Brain microvascular endothelial cell (primary cell): Measurements from ENCODE around the gene CFAP210.

Experiments used
- DNase-seq: peaks from one replicate; pipeline ENCODE4 v3.0.0-alpha.2; 2020
- H3K27ac ChIP-seq: fragments of 250-450 bp; sonication (Bioruptor Pico); 2 replicates; pipeline ENCODE4 v1.5.1; 2020; ENCODE audit warnings: mild to moderate bottlenecking, moderate library complexity
- H3K27me3 ChIP-seq: fragments of 250-450 bp; sonication (Bioruptor Pico); replicated peaks from 2 replicates; pipeline ENCODE4 v1.5.1; 2020; ENCODE audit warnings: mild to moderate bottlenecking
- H3K36me3 ChIP-seq: fragments of 250-450 bp; sonication (Bioruptor Pico); replicated peaks from 2 replicates; pipeline ENCODE4 v1.5.1; 2020; ENCODE audit warnings: mild to moderate bottlenecking
- H3K4me3 ChIP-seq: 2 replicates; pipeline ENCODE4 v1.5.1; 2011; ENCODE audit warnings: low read depth, mild to moderate bottlenecking, control low read depth, low read length, moderate library complexity
- CTCF ChIP-seq: IDR thresholded peaks from 2 replicates; pipeline ENCODE4 v1.5.1; 2011; ENCODE audit warnings: low read depth, mild to moderate bottlenecking, moderate library complexity, low read length, control low read depth, inconsistent platforms; ENCODE audit errors: missing control alignments
- in situ Hi-C: cut with HindIII; loops from 2 replicates; pipeline ENCODE4 v1.10.0; 2017; ENCODE audit warnings: low sequenced_read_pairs, low pct_ligation_motif_present

Gene CFAP210

GRCh38 chr2:169664978-169665930 lies 29.0 kb downstream of the CFAP210 start:
- Histone ChIP-seq H3K27ac (no peak overlapping the region), H3K4me3 (no peak overlapping the region), H3K36me3 (no peaks in the 10 kb centered on the region), H3K27me3 (no peaks in the 10 kb centered on the region)
- in situ Hi-C loops = no loop called here
- no peak for TF ChIP-seq CTCF
- peak; percentile 0 for DNase-seq

- in situ Hi-C loops = no loop called here
- peak; percentile 17 for DNase-seq
- no peak overlapping the region for H3K4me3 ChIP-seq
- H3K36me3 ChIP-seq = no peaks in the 10 kb centered on the region
- no peaks in the 10 kb centered on the region for H3K27me3 ChIP-seq
- H3K27ac ChIP-seq = no peak overlapping the region
- TF ChIP-seq CTCF = no peak
Measured at GRCh38 chr2:169664600-169664977, 29.6 kb downstream of the CFAP210 start.

GRCh38 chr2:169663247-169663646 lies 31.0 kb downstream of the CFAP210 start:
- no peaks in the 10 kb centered on the region for H3K36me3 ChIP-seq
- DNase-seq = no peak
- H3K4me3 ChIP-seq = no peak overlapping the region
- no peak for TF ChIP-seq CTCF
- in situ Hi-C loops = no loop called here
- H3K27me3 ChIP-seq = no peaks in the 10 kb centered on the region
- H3K27ac ChIP-seq = no peak overlapping the region

GRCh38 chr2:169662744-169663143 lies 31.5 kb downstream of the CFAP210 start:
- TF ChIP-seq CTCF = no peak
- Histone ChIP-seq H3K36me3 (no peaks in the 10 kb centered on the region), H3K4me3 (no peak overlapping the region), H3K27ac (no peak overlapping the region), H3K27me3 (no peaks in the 10 kb centered on the region)
- DNase-seq = no peak
- in situ Hi-C loops = no loop called here

GRCh38 chr2:169661265-169661664 lies 32.9 kb downstream of the CFAP210 start:
- no peak overlapping the region for H3K27ac ChIP-seq
- in situ Hi-C loops = no loop called here
- no peak overlapping the region for H3K4me3 ChIP-seq
- no peaks in the 10 kb centered on the region for H3K27me3 ChIP-seq
- no peak for DNase-seq
- H3K36me3 ChIP-seq = no peaks in the 10 kb centered on the region
- TF ChIP-seq CTCF = no peak
